Left forelimb (tissue), 1 donor: Measurements from ENCODE around the gene OR5D18.
"Not testable (repeated sequence)": the region's sequence is repeated elsewhere in the genome, so short reads cannot be mapped to it uniquely, and the experiment has no call there.

ENCODE experiments used
- DNase-seq: peaks from one replicate; pipeline ENCODE4 v3.0.0-alpha.2; 2018; ENCODE audit warnings: low spot score

OR5D18 gene

DNA sequence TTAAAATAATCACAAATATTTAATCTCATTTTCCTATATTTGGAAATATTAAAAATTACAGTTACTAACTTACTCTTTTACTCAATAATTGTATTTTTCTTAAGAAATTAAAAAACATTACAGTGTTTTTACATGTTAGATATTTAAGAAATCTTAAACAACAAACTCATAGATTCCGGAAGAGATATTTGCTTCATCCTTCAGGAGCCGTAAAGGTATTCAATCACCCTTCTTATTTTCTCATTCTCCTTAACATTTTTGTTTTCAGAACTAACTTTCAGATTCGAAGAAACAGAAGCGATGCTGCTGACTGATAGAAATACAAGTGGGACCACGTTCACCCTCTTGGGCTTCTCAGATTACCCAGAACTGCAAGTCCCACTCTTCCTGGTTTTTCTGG is at the start of gene OR5D18:
Gene OR5D18, plus strand, starts transcription at position 301 of the 400 bp plus-strand sequence. Its CDS starts 0 bp downstream, at position 301.
- no peak for DNase-seq

DNA sequence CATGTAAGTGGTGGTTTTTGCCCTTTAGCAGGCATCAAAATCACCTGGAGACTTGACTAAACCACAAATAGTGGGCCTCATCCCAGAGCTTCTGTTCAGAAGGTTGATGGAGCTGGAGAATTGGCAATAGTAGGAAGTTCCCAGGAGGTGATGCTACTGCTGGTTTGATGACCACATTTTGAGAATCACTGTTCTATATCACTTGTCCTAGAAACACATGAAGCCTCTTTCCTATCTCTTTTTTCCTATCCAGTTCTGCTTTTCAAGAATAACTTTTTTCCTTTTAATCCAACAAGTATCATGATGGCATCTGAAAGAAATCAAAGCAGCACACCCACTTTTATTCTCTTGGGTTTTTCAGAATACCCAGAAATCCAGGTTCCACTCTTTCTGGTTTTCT is 46.3 kb upstream of the OR5D18 start, which contains the start of gene OR5D13:
Gene OR5D13, plus strand, starts transcription at position 301 of the 400 bp plus-strand sequence. Its CDS starts 0 bp downstream, at position 301.
- no peak for DNase-seq

DNA sequence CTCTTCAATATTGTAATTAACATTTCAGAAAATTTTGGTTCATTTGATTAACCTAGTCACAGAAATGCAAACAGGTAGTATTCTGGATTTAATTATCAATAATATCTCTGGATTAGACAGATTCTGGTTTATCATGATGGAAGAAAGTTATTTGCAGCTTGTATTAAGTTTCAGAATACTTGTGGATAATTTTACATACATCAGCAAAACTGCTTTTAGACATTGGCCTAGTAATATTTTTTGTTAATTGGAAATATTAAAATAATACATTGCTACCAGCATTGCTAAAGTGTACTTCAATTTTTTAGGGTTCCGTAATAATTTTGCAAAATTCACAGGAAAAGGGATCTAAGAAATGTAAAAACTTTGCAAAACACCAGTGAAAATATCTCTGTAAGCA is 27.8 kb upstream of the OR5D18 start:
- DNase-seq, result no peak

DNA sequence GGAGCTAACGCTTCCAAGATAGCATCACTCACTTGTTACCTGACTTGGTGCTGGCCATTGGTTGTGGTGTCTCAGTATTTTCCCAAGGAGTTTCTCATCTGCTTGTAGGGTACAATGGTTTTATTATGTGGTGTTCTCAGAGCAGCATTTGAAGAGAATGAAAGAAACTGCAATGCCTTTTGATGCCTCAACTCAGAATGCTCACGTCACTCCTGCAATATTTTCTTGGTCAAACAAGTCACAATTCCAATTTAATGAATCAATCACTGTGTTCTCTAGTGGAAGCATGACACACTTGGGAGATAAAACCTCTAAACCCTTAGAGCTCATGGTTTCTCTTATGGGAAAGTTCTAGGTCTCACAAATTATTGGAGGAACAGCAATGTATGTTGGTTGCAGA is 26.1 kb upstream of the OR5D18 start:
- no peak for DNase-seq

DNA sequence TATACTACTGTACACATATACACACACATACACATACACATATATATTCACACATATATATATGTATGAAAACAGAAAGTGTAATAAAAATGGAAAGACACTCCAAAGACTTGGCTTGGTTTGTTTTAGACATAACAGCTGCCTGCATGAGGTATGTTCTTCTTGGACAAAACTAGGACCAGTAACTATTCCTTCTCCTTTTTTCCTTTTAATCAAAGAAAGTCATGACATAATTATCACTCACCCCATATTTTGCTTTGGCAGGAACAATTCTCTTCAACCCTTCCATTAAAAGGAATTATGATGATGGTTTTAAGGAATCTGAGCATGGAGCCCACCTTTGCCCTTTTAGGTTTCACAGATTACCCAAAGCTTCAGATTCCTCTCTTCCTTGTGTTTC is 24.2 kb upstream of the OR5D18 start, which contains the start of gene OR5D14:
Gene OR5D14, plus strand, starts transcription at position 301 of the 400 bp plus-strand sequence. Its CDS starts 0 bp downstream, at position 301.
- DNase-seq, result no peak

DNA sequence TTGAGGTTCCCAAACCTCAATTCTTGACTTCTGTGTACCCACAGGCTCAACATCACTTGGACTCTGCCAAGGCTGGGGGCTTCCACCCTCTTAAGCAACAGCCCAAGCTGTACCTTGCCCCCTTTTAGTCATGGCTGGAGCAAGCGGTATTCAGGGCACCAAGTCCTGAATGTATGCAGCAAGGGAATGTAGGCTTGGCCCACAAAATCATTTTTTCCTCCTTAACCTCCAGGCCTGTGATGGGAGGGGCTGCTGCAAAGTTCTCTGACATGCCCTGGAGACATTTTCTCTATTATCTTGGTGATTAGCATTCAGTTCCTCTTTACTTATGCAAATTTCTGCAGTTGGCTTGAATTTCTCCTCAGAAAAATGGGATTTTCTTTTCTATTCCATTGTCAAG is 13.2 kb upstream of the OR5D18 start:
- DNase-seq, result no peak

DNA sequence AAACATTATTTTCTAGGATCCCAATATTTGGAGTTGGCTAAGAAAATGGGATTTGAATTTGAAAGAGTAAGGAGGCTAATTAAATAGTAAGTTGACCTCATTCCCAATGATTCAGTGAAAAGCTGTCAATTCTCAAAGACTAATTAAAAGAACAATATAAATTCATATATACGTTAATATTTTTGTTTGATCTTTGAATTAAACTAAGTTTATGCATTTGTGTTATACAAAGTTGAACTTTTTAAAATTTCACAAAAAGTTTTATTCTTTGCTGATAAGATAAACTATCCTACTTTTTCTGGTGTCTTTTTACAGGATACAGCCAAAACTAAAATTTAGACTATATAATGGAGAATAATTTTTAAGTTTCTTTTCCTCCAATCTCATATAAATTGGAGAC is 8.4 kb upstream of the OR5D18 start, which contains the start of gene OR5L1:
Gene OR5L1, plus strand, starts transcription at position 301 of the 400 bp plus-strand sequence. CDS start 100 bp downstream, outside the sequence.
- no peak for DNase-seq

DNA sequence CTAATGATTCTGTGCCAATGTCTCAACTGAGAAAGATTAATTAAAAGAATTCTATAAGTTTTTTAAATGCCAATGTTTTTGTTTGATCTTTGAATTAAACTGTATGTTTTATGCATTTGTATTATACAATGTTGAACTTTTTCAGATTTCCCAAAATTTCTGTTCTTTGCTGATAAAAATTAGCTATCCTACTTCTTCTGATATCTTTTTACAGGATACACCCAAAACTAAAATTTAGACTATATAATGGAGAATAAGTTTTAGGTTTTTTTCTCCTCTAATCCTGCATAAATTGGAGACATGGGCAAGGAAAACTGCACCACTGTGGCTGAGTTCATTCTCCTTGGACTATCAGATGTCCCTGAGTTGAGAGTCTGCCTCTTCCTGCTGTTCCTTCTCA is 7.5 kb downstream of the OR5D18 start, which contains the start of gene OR5L2:
Gene OR5L2, plus strand, starts transcription at position 301 of the 400 bp plus-strand sequence. Its CDS starts 0 bp downstream, at position 301.
- DNase-seq, result no peak

DNA sequence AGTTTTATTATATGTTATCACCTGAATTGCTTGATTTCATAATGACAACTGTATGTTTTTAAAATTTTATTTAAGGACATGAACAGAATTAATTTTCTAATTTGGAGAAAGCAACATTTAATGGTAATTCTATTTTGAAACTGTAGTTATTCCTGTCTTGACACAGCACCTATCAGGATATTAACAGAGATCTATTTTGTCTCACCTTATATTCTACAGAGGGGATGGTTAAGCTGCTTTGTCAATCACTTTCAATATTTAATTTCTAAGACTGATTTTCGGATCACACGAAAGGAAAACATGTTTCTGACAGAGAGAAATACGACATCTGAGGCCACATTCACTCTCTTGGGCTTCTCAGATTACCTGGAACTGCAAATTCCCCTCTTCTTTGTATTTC is 19.0 kb downstream of the OR5D18 start, which contains the start of gene OR5D16:
Gene OR5D16, plus strand, starts transcription at position 301 of the 400 bp plus-strand sequence. Its CDS starts 0 bp downstream, at position 301.
- DNase-seq, result no peak

DNA sequence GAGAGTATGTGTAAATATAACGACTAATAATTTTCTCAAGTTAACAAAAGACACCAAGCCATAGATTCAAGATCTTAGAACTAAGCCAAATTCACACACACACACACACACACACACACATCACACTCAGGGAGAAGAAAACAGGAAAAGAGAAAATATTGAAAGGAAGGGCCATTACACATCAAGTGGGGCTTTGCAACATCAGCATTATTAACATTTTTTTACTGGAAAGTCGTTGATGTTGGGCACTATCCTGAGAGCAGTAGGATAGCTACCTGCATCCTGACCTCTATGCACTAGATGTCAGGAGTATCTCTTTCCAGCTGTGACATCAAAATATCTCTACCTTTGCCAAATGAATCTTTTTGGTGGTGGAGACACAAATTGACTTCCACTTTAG is 28.0 kb downstream of the OR5D18 start:
- DNase-seq, result no peak

DNA sequence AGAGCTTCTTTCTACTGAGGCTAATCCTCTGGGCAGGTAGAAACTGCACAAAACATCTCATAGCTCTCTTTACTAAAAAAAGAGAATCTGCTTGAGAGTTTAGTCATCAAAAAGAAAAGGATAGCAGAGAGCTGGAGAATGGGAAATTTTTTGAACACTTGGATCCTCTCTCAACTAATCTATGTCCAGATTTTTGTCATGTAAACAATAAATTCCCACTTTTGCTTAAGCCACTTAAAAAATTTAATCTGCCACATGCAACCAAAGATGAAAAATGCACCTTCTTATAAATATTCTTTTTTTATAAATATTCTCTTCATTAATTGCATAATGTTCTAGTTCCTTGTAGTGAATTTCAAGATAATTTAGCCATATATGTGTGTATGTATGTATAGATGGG is 29.6 kb downstream of the OR5D18 start:
- DNase-seq, result no peak

DNA sequence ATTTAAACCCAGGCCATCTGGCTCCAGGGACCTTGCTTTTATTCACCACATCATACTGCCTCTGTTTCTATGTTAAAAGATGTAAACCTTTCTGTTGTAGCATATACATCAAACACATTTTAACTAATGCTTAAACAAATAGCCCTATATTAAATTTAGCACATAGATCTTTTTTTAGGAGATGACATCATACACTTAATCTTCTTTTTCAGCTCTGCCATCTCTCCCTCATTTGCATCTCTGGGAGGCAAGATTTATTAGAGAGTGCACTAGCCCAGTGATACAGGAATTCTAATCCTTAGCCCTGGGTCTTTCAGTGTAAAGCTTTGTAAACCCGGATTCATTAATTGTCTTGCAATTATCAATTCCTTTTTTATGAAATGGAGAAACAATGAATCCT is 32.7 kb downstream of the OR5D18 start:
- no peak for DNase-seq

DNA sequence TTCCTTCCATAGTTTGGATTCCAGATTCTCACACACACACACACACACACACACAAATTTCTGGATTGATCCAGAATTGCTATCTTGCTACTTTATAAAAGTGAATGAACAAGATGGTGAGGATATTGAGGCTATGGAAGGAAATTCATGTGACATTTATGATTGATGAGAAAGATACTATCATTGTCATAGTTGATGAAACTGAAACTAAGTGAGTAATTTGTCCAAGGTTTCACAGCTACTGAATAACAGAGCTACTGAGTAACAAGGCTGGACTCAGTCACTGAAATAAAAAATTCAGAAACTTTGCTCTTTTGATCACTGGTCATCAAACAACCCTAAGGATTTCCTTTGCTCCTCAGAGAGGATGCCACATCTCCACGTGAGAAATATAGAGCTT is 35.3 kb downstream of the OR5D18 start:
- no peak for DNase-seq

DNA sequence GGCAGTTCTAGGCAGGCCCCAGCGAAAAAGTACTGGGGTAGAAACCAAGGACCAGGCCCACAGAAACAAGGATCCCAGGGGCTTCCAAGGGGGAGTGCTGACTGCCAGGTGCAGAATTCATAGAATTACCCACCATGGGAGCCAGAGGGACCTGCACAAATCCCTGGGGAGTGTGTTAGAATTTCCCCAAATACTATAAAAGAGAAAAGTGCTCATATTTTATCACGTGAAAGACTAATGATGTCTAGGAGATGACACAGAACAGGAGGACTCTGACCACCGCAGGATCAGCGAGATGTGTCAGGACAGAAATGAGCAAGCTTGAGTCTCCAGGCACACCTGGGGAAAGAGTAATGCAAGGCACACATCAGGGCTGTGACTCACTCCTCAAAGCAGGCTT is 47.9 kb downstream of the OR5D18 start:
- DNase-seq, result not testable (repeated sequence)
